GM19324 (cell line): Measurements from ENCODE around the gene CCL4.
"Not testable (repeated sequence)": the region's sequence is repeated elsewhere in the genome, so short reads cannot be mapped to it uniquely, and the experiment has no call there.

Experiments used
- ATAC-seq: cut with Tn5 transposase; IDR thresholded peaks from one replicate; pipeline ENCODE4 v1.9.1; 2021; ENCODE audit warnings: mild to moderate bottlenecking, moderate library complexity; ENCODE audit not compliant: unreplicated experiment, low FRiP score

CCL4 gene

DNA sequence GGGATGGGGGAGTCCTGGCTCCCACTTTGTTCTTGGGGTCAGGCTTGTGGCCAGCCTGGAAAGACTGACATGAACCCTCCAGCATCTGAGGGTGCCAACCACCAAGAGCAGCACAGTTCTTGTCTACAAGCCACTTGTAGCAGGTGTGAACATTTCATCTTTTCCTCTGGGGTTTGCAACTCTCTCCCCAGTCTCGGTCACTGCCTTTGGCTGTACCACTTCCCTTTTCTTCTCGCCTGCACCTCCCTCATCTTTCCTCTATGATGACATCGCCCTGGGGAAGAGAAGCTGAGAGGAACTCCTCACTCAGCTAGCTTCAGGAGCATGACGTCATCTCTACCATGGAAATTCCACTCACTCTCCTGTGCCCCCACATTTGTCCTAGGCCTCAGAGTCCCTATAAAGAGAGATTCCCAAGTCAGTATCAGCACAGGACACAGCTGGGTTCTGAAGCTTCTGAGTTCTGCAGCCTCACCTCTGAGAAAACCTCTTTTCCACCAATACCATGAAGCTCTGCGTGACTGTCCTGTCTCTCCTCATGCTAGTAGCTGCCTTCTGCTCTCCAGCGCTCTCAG, at the start of gene CCL4:
Gene CCL4, plus strand, starts transcription at position 427 of the 575 bp plus-strand sequence. Its CDS starts 79 bp downstream, at position 506.
- ATAC-seq, result peak; percentile 64

DNA sequence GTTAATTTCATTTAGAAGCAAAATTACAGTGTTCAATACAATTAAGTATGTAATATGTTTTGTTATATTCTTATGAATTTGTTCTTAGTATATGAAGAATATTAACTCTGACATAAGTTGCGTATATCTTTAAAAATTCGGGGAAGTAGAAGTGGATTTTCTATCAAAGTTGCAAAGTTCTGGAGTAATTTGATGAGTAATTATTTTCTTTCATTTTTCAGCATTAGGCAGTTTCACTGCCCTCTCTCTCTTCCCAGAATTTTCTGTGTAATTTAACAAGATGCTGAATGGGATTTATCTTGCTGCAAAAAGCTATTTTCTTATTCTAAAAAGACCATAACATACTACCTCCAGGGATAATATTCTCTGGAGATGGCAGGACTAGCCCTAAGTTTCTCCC, 48.5 kb upstream of the CCL4 start:
- ATAC-seq, result no peak

DNA sequence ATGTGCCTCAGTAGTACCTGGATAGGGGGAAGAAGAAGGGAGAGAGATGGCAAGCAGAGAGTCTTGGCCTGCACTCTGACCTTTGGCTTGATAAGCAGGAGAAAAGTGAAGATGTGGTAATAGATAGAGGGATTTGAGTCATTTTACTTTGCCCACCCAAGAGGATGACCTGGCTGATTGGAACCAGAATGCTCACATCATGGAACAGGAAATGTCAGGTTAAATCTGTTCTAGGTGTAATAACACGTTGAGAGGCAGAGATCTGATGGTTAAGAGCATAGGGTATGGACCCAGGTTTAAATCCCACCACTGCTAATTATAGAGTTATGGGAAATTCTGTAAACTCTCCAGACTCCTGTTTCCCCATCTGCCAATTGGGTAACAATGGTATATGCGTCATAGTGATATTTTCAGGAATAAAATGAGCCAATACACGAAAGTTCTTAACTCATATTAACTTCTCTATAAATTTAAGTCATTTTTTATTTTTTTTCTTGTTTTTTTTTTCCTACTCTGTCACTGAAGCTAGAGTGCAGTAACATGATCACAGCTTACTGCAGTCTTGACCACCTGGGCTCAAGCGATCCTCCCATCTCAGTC, 47.6 kb upstream of the CCL4 start:
- no peak for ATAC-seq

DNA sequence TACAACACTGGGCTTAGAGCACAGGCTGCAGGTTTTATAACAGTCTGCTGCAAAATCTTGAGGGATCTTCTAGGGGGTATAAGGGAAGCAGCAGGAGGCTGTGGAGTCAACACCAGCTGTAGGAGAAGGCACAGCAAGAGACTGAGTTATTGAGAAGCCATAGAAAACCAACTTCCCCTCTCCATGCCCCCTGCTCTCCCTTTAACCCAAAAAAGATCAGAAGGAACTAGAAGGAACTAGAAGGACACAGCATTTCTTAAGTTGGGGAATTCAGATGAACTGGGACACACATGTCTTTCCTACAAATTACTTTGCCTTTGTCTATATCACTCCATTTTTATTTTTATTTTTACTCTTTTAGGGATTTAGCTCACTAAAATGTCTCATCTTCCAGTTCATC, 45.7 kb upstream of the CCL4 start:
- no peak for ATAC-seq

DNA sequence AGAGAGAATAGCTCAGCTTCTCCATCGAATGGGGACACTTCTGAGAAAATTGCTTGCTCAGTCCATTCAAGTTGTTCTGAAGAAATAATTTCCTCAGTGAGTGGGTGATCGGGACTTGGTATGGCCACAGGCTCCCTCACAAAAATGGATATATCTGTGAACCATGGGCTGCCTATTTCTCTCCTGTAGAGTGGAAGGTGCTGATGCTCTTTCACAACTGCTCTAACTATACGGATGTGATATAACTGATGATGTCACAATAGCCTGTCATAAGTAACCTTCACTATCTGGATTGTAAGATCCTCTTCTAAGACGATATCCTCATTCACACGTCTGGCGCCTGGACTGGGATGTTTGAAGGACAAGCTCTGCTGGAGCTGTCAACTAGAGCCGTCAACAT, 44.2 kb upstream of the CCL4 start:
- ATAC-seq, result no peak

DNA sequence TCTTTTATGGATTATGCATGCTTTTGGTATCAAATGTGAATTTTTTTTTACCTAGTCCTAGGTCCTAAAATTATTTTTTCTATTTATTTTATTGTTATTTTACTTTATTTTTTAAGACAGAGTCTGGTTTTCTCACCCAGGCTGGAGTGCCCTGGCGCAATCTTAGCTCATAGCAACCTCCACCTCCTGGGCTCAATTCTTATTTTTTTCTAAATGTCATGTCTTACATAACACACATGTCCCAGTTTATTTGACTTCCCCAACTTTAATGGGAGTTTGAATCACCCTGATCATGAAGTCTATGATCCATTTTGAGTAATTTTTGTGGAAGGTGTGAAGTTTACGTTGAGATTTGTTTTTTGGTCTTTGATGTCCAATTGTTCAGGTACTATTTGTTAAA, 42.8 kb upstream of the CCL4 start:
- no peak for ATAC-seq

DNA sequence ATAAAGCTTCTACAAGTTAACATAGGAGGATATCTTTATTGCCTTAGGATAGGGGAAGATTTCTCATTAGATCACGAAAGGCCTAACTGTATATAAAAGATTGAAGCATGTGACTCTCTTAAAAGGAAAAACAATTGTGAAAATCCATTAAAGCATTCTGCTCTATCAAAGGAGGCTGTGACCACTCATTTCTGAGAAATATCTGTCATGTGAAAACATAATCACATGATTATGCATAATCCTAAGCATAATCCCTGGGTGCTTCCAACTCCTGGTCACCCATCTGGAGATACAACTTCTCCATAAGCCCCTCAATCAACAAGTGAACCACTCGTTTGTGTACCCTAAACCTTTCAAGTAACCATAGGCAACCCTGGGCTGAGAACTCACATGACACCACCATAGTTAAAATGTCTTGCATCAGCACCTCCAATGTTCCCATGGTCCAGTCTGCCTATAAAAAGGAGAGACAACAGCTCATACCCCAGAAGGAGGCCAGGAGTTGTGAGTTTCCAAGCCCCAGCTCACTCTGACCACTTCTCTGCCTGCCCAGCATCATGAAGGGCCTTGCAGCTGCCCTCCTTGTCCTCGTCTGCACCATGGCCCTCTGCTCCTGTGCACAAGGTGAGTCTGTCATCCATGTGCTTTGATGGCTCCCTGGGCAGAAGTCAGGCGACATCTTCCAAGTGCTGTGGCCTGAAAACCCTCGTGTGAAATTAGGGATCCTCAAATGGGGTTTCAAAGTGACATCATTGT, 39.7 kb upstream of the CCL4 start, which contains the start of gene CCL18:
Gene CCL18, plus strand, starts transcription at position 487 of the 756 bp plus-strand sequence. Its CDS starts 71 bp downstream, at position 558.
- ATAC-seq, result no peak

DNA sequence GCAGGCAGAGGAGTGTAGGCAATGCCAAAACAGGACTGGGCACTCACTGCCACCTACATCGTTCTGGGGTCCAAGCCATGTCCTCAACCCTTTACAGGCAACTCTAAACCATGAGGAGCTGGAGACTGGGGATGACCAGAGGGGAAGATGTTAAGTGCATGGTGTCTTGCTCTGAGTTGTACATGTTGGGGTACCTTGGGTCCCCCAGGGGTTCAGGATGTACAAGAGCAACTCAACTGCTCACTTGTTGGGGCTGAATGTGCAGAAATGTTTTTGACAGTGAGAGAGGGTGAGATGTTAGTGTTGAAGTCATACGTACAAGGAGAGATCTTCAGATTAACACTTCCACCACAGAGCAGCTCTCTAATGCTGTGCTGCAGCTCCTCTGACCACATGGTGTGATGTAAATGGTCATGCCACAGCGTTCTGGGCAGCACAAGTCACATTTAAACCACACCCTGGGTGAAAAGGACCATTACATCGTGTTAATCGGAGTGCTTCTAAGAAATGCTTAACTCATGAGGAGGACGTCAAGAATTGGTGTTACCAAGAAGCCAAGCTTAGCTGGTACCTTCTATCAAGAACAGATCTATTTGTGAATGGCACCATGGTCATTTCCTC, 37.2 kb upstream of the CCL4 start:
- ATAC-seq, result no peak

DNA sequence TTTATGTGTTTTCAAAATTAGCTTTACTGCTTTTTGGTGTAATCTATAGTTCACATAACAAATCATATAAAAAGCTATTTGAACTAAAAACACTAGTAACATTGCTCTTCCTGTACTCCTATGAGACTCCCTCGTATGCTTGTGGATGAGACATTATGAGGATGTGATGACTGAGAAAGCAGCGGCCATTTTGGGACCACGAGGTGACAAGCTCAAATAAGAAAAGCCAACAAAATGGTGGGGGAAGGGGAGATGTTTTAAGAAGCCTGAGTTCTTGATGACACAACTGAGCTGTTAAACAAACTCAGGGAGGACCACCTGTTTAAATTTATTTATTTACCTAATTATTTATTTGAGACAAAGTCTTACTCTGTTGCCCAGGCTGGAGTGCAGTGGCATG, 35.1 kb upstream of the CCL4 start:
- ATAC-seq, result no peak

DNA sequence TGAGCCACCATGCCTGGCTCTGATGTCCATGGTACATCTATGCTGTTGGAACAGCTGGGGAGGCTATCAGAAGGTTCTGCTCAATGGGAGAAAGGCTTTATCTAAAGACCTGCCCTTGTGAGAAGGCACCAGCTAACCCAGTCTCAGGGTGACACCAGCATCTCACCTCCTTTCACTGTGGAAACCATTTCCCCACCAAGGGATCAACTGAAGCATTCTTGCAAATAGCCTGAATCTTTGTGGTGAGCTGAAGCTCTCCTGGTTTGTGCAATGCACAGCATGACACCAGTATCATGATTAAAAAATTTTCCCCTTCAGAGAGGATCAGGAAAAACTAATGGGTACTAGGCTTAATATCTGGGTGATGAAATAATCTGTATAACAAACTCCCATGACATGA, 34.5 kb upstream of the CCL4 start:
- no peak for ATAC-seq

DNA sequence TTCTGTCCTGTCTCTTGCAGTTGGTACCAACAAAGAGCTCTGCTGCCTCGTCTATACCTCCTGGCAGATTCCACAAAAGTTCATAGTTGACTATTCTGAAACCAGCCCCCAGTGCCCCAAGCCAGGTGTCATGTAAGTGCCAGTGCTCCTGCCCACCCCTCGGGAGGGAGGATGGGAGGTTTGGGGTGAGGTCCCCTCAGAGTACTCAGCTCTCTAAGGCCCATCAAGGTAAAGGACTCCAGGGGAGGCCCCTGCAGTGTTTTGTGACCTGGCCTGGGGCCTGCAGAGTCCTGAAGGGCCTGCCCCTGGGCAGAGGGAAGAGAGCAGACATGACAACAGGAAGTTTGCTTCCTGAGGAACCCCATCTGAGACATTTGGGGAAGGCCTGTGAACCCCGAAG, 33.2 kb upstream of the CCL4 start:
- ATAC-seq, result no peak

DNA sequence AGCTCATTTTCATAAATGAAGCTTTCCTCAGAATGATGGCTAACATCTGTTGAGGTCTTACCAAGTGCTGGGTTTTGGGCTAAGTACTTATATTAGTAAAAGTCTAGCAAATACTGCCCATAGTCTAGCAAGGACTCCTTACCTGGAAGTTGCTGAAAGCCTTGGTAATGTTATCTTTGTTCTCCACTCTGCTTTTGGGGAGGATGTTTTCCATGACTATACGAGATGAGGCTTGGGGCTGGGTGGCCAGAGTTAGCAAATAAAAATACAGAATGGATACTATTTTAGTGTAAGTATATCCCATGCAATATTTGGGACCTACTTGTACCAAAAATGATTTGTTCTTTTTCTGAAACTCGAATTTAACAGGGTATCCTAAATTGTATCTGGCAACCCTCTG, 31.9 kb upstream of the CCL4 start:
- no peak for ATAC-seq

DNA sequence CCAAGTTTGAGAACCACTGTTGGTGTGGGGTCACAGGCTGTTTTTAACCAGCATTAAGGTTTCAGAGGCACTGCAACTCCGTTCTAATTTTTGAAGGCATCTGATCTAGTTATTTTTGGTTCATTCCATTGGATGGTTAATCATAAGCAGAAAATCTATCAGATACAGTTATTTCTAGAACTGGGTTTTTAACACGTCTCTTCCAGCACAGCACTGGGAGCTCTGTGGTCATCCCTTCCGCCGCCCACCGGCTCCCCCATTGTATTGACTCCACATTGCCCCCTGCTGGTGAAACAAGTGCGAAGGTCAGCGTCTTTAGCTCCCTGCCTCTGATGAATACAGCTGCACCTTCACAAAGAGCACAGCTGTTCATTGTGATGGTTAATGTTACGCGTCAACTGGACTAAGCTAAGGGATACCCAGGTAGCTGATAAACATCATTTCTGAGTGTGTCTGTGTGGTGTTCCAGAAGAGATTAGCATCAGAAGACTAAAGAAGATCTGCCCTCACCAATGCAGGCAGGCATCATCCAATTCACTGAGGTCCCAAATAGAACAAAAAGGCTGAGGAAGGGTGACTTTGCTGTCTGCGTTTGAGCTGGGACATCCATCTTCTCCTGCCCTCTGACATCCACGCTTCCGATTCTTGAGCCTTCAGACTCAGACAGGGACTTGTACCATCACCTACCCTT, 31.1 kb upstream of the CCL4 start:
- peak; percentile 53 for ATAC-seq

DNA sequence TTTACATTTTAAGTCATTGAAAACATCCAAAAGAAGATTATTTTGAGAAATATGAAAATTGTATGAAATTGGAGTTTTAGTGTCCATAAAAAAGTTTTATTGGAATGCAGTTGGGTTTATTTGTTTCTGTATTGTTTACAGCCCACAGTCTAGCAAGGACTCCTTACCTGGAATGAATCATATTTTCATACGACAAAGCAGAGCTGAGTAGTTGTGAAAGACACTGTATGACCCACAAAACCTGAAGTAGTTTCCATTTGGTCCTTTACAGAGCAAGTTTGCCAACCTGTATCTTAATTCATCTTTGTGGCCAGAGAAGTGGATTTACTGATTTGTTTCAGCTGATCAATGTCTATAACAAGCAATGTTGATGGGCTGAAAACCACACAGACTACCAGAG, 29.3 kb upstream of the CCL4 start:
- ATAC-seq, result no peak

DNA sequence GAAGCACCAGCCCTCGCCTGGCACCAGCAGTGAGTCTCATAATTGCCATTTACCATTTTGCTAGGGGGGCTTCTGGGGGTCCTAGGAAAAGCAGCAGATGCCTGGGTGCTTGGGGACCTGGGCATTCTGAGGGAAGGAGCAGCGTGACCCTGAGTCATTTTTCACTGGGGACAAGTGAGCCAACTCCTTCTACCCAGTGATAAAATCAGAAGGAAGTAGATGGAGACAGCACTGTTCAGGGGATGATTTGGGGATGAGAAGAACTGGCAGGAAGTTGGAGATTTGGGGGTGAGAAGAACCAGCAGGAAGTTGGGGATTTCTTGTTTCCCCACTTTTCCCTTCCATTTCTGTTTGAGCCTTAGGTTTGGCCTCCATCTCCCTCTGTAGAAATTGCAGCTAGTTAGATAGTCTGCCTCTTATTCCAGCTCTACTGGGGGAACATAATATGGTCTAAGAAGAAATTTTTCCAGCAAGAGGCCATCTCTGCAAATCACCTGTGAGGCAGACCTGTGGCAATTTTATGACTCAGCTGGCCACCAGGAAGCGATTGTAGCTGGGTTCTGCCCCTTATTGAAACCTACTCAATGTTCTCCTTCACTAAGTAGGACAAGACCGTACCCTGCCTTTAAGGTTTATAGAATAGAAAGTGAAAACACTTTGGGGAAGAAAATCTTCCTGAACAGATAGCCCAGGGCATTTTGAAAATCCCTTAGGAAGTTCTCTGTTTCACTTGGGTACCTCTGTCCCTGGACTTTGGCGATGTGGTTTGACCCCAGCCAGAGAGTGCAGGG, 21.8 kb upstream of the CCL4 start:
- peak; percentile 10 for ATAC-seq

DNA sequence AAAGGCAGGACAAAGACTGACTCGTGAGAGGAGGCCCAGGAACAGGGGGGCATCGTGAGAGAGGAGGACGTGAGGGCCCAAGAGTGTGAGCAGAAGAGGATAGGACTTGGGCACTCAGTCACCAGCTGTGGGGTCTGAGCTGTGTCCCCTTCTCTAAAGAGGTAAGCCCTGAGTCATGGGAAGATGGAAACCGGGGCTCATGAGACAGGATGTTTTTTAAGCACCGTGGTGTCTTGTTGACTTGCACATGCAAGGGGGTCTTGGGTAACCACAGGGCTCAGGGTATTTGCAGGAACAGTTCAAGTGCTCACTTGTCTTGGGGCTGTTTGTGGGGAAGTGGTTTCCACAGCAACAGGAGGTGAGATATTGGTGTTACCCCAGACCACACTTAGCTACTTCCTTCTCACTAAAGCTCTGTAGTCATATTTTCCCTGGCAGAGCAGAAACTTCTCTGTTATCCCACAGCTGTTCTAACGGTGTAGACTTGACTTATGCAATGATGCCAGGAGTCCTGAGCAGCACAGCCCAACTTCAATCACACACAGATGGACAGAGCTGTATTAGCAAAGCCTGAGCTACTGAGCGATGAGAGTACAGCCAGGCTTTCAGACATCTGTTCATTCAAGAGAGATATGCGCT, 21.0 kb upstream of the CCL4 start:
- ATAC-seq, result peak; percentile 47

DNA sequence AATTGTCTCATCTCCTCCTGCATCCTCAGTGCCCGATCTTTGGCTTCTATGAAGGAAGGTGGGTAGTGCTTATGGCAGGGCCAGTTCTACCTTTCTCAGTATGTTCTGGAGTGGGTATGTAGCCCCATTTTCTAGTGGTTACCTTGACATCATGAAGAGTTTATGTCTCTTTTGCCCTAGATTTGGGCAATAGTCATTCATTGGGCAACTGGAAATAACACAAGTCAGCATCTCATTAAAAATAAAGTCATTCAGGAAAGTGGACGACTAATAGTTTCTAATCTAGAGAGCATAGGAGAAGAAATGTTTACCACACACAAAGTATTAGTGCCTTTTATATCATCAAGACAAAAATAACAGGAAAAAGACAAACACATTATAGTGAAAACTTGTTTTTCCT, 19.9 kb upstream of the CCL4 start:
- ATAC-seq, result not testable (repeated sequence)

DNA sequence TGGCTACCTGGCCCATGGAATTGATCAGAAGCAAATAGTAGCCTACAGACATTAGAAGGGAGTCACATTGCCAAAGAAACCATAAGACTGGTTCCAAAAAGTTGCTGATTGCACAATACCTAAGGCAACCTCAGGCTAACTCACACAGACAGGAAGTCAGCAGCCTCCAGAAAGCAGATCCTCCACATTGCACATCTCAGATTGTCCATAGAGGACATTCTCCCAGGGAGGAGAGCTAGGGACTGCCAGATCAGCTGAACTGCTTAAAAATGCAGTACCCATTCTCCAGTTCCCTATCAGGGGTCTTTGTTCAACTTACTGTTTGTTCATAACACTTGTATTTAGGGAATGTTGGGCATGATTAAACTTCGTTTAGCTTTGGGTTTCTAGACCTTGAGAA, 17.9 kb upstream of the CCL4 start:
- no peak for ATAC-seq

DNA sequence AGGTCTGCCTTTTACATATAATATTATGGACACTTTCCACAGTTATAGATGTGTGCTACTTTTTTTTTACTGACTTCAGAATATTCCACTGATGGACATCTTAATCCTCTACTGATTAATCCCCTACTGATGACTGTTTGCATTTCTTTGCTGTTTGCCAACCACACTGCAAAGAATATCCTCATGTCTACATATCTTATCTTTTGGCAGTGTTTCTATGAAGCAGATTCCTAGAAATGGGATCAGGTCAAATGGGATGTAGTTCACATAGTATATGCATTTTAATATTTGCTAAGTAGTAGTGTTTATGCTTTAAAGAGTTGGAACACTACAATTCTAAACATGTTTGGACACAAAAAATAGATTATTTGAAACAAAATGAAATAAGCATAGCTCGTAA, 16.8 kb upstream of the CCL4 start:
- ATAC-seq, result no peak

DNA sequence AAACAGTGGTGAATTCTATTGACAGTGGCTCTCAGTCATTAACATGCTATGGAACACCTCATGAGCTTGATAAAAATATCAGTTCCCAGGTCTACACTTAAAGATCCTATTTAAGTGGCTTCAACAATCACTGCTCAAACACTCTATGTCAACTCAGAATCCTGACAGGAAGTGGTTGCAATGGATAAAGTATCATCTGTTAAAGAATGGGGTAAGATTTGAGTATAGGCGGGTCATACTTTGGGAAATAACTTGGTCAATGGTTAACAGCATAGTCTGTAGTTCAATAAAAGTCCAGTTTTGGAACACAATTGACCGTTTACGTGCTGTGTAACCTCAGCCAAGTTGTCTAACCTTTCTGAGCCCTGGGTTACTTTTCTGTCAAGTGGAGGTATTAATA, 16.2 kb upstream of the CCL4 start:
- not testable (repeated sequence) for ATAC-seq
